DMS79 treated with DMSO at 0.1 percent for 48 hours (cell line): ENCODE results near the gene SAMD4B.
"Not testable (repeated sequence)": the region's sequence is repeated elsewhere in the genome, so short reads cannot be mapped to it uniquely, and the experiment has no call there.

ENCODE experiments used
- DNase-seq: peaks from one replicate; lab custom pipeline; 2025; lab: John Stamatoyannopoulos, UW

The SAMD4B gene

GRCh38 chr19:39334444-39334976 lies 7.7 kb upstream of the SAMD4B start:
- DNase-seq = no peak

- DNase-seq = no peak
Measured at GRCh38 chr19:39335168-39335548, 7.1 kb upstream of the SAMD4B start.

GRCh38 chr19:39336483-39336882 lies 5.7 kb upstream of the SAMD4B start:
- DNase-seq = no peak

- DNase-seq = no peak
Measured at GRCh38 chr19:39339674-39340073, 2.5 kb upstream of the SAMD4B start.

- not testable (repeated sequence) for DNase-seq
Measured at GRCh38 chr19:39340156-39340555, 2.1 kb upstream of the SAMD4B start.

- peak; percentile 41 for DNase-seq
Measured at GRCh38 chr19:39341129-39341718, 997 bp upstream of the SAMD4B start.

- no peak for DNase-seq
Measured at GRCh38 chr19:39342647-39343305, 555 bp downstream of the SAMD4B start.

GRCh38 chr19:39345956-39346355 lies 3.7 kb downstream of the SAMD4B start:
- DNase-seq = no peak

GRCh38 chr19:39347332-39348164 lies 5.3 kb downstream of the SAMD4B start:
- DNase-seq = no peak

- no peak for DNase-seq
Measured at GRCh38 chr19:39349326-39349725, 7.1 kb downstream of the SAMD4B start.

GRCh38 chr19:39350156-39350555 lies 7.9 kb downstream of the SAMD4B start:
- DNase-seq = no peak

- DNase-seq = no peak
Measured at GRCh38 chr19:39351537-39352064, 9.4 kb downstream of the SAMD4B start.

- no peak for DNase-seq
Measured at GRCh38 chr19:39352381-39353255, 10.4 kb downstream of the SAMD4B start.

- no peak for DNase-seq
Measured at GRCh38 chr19:39355253-39355652, 13.0 kb downstream of the SAMD4B start.

- no peak for DNase-seq
Measured at GRCh38 chr19:39356073-39356472, 13.9 kb downstream of the SAMD4B start.

- DNase-seq = no peak
Measured at GRCh38 chr19:39356647-39357046, 14.4 kb downstream of the SAMD4B start.

- DNase-seq = no peak
Measured at GRCh38 chr19:39359026-39359425, 16.8 kb downstream of the SAMD4B start.

GRCh38 chr19:39360599-39360998 lies 18.4 kb downstream of the SAMD4B start:
- DNase-seq = no peak

GRCh38 chr19:39362682-39363657 lies 20.7 kb downstream of the SAMD4B start:
- no peak for DNase-seq

- no peak for DNase-seq
Measured at GRCh38 chr19:39363901-39364457, 21.8 kb downstream of the SAMD4B start.
